Stimulated activated CD4-positive, alpha-beta T cell treated with anti-CD3 and anti-CD28 coated beads, TNF-alpha, amount 100 ng/mL, for 48 hours (primary cell): ENCODE results near the gene HPF1.
"Not testable (repeated sequence)": the region's sequence is repeated elsewhere in the genome, so short reads cannot be mapped to it uniquely, and the experiment has no call there.

Source experiments
- DNase-seq, 3 donors: peaks; one replicate each; pipeline ENCODE4 v3.0.0-alpha.2; 2020; ENCODE audit warnings: low read depth in 3 of 3

Gene HPF1

GRCh38 chr4:169738604-169739003 lies 19.1 kb downstream of the HPF1 start:
- DNase-seq: not testable (repeated sequence)

- no peak for DNase-seq
Observed at GRCh38 chr4:169730564-169730963, 27.2 kb downstream of the HPF1 start.

- DNase-seq: no peak
Observed at GRCh38 chr4:169727616-169728015, 30.1 kb downstream of the HPF1 start.

DNA sequence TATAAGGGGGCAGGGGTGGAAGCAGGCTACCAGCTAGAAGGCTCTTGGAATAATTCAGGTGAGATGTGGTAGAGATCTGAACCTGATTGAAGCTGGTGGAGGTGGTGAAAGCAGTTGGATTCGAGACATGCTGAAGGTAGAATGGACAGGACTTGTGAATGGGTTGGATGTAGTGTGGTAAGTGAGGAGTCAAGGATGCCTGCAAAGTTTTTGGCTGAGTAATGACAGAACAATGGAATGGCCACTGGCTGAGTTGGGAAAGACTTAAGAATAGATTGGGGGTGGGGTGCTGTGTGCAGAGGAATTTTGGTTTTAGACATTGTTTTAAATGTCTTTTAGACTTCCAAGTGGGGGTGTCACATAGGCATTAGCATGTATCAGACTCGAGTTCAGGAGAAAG lies 33.5 kb downstream of the HPF1 start:
- no peak for DNase-seq

GRCh38 chr4:169723207-169723965 lies 34.4 kb downstream of the HPF1 start:
- no peak for DNase-seq

DNA sequence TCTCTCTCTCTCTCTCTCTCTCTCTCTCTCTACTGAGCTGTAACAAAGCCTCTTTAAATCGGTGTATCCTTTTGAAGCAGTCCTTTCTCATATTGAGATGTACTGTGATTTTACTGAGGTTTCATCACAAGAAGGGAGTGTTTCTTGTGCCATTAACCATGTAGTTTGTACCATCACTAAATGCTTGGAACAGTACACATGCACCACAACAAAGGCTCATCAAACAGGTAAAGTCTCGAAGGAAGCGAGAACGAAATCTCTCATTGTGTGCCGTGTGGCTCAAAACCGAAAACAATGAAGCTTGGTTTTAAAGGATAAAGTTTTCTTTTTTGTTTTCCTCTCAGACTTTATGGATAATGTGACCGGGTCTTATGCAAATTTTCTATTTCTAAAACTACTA lies 37.2 kb downstream of the HPF1 start:
- no peak for DNase-seq

- no peak for DNase-seq
Observed at GRCh38 chr4:169716677-169717076, 41.1 kb downstream of the HPF1 start.

GRCh38 chr4:169715826-169716225 lies 41.9 kb downstream of the HPF1 start:
- DNase-seq: no peak

- no peak for DNase-seq
Observed at GRCh38 chr4:169707958-169708643, 49.6 kb downstream of the HPF1 start.

DNA sequence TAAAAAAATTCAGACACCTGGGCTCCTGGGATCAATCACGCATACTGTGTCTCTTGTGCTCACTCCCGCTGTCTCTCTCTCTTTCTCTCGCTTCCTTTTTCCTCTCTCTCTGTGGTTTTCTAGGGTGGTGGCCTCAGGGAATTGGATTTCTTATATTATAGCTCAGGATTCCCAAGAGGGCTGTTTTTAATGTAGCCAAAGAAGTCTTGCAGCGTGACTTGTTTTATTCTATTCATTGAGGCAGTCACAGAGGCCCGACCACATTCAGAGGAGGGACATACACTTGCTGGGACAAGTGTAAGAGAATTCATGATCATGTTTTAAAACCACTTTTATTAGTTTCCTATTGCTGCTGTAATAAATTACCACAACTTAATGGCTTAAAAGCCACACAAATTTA lies 59.4 kb downstream of the HPF1 start:
- no peak for DNase-seq

GRCh38 chr4:169690787-169691186 lies 67.0 kb downstream of the HPF1 start:
- DNase-seq: no peak

GRCh38 chr4:169689681-169690080 lies 68.1 kb downstream of the HPF1 start:
- no peak for DNase-seq

DNA sequence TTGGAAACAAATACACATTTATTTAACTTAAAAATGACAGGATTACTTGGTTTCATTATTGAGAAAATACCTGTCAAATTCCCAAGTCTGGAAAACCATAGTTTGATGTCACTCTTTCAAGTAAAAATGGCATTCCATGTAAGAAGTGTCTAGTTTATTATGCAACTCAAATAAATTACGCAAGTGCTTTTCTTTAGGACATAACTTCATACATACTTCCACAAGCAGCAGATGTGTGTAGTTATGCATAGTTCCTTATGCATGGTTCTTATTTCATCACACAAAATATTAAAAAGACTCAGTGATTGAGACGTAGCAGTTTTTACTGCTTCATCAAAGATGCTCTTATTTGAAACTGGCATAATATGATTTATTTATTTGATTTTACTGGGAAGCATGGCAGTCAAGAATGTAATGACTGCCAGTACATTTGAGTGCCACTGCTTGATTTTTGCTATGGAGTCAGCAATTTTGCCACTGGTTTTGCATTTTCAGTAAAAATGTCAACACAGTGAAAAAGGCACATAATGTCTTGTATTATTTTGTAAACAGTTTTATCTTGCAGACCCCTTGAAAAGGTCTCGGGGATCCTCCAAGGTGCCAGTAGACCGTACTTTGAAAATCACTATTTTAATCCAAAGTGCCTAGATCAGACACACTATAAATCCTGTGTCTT lies 75.2 kb downstream of the HPF1 start:
- DNase-seq: no peak
